Measurements from ENCODE around the gene SMU1. TPM values are rescaled to one million over a fixed set of nuclear protein-coding genes. Genes with fewer than 3 reads are reported as not detected.

The SMU1 gene
- total RNA-seq, 1 experiment from 2014 or later = 30.5 TPM

- intact Hi-C loops (cut with micrococcal nuclease) = no loop called here
- Histone ChIP-seq H3K4me3 (replicated peaks in 1 of 2; ENCODE audit: low read depth in 1 of 2, low read length in 2 of 2) (no peak overlapping the region), H3K36me3 (ENCODE audit: control insufficient read depth in 1 of 2, insufficient read depth in 2 of 2, low read length in 2 of 2) (peaks cover 9 to 10% of the 10 kb centered on the region in 2 experiments; a peak in 1 of 4 replicates), H3K9me3 (ENCODE audit: control insufficient read depth in 1 of 2, insufficient read depth in 1 of 2, low read depth in 1 of 2, low read length in 2 of 2) (no peaks in the 10 kb centered on the region), H3K9ac (ENCODE audit: low read length) (no peak overlapping the region), H3K4me1 (ENCODE audit: control insufficient read depth in 1 of 2, insufficient read depth in 2 of 2, low read length in 2 of 2) (no peaks in the 10 kb centered on the region), H4K20me1 (ENCODE audit: insufficient read depth) (peaks cover 7% of the 10 kb centered on the region; the same call in 1 of the 2 replicates), H3K9me2 (ENCODE audit: insufficient read depth) (no peaks in the 10 kb centered on the region), H2AFZ (ENCODE audit: low read depth, low read length, poor library complexity, severe bottlenecking) (no peak overlapping the region), H3K79me2 (ENCODE audit: insufficient read depth, low read length) (peaks cover 39% of the 10 kb centered on the region), H3K27ac (ENCODE audit: low read depth, low read length) (no peak overlapping the region), H3K4me2 (ENCODE audit: low read length) (no peak overlapping the region), H3K27me3 (ENCODE audit: insufficient read depth, low read length) (no peaks in the 10 kb centered on the region)
- POLR2A ChIA-PET = interaction anchor here (8.1 kb wide), 1 partner anchor 8 kb away, joined by 58 read pairs; the partner anchor contains the start of gene DNAJA1
- no TSS peak for BruUV-seq (replicated peaks)
- no peak for DNase-seq (ENCODE audit: low read depth, low spot score)
- CTCF ChIA-PET = no interaction called here
- RAD21 ChIA-PET (ENCODE audit: low non-redundant PET in 1 of 2, low total read pairs in 2 of 2, uncharacterized antibody in 2 of 2, unreplicated experiment in 2 of 2) = no interaction called here
- TF ChIP-seq FOSL1 (IDR thresholded peaks at IDR 0.05; ENCODE audit: low read depth) (no peak), ZNF274 (IDR thresholded peaks at IDR 0.05; ENCODE audit: low read depth, low read length) (no peak), CTCF (IDR thresholded peaks at IDR 0.05 in 2 of 3, conservative IDR thresholded peaks at IDR 0.05 in 1 of 3; ENCODE audit: borderline replicate concordance in 1 of 3, insufficient read depth in 1 of 3, low read depth in 2 of 3, low read length in 2 of 3) (no peak), SP1 (IDR thresholded peaks at IDR 0.05; ENCODE audit: low read depth) (no peak), TCF7L2 (IDR thresholded peaks at IDR 0.05; ENCODE audit: borderline replicate concordance, extremely low read depth, insufficient read depth, insufficient read length) (no peak), SIN3A (IDR thresholded peaks at IDR 0.05; ENCODE audit: low read depth) (no peak), ATF3 (IDR thresholded peaks at IDR 0.05) (no peak), RAD21 (IDR thresholded peaks at IDR 0.05; ENCODE audit: low read depth) (no peak), POLR2A (IDR thresholded peaks at IDR 0.05; ENCODE audit: borderline replicate concordance, extremely low read depth, insufficient read depth, insufficient read length) (no peak), EZH2 (IDR thresholded peaks at IDR 0.05) (no peak), ELF1 (IDR thresholded peaks at IDR 0.05; ENCODE audit: borderline replicate concordance, low read depth) (no peak), ZBTB33 (IDR thresholded peaks at IDR 0.05; ENCODE audit: extremely low read depth, insufficient replicate concordance, low read length) (no peak), EZH2phosphoT487 (IDR thresholded peaks at IDR 0.05; ENCODE audit: borderline replicate concordance) (no peak), CBX3 (IDR thresholded peaks at IDR 0.05; ENCODE audit: low read depth) (no peak), JUND (IDR thresholded peaks at IDR 0.05) (no peak), YY1 (IDR thresholded peaks at IDR 0.05; ENCODE audit: extremely low read depth, insufficient replicate concordance, low read depth, low read length) (no peak)
- TF ChIP-seq, protein P1, sequence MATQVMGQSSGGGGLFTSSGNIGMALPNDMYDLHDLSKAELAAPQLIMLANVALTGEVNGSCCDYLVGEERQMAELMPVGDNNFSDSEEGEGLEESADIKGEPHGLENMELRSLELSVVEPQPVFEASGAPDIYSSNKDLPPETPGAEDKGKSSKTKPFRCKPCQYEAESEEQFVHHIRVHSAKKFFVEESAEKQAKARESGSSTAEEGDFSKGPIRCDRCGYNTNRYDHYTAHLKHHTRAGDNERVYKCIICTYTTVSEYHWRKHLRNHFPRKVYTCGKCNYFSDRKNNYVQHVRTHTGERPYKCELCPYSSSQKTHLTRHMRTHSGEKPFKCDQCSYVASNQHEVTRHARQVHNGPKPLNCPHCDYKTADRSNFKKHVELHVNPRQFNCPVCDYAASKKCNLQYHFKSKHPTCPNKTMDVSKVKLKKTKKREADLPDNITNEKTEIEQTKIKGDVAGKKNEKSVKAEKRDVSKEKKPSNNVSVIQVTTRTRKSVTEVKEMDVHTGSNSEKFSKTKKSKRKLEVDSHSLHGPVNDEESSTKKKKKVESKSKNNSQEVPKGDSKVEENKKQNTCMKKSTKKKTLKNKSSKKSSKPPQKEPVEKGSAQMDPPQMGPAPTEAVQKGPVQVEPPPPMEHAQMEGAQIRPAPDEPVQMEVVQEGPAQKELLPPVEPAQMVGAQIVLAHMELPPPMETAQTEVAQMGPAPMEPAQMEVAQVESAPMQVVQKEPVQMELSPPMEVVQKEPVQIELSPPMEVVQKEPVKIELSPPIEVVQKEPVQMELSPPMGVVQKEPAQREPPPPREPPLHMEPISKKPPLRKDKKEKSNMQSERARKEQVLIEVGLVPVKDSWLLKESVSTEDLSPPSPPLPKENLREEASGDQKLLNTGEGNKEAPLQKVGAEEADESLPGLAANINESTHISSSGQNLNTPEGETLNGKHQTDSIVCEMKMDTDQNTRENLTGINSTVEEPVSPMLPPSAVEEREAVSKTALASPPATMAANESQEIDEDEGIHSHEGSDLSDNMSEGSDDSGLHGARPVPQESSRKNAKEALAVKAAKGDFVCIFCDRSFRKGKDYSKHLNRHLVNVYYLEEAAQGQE (IDR thresholded peaks at IDR 0.05; ENCODE audit: low read depth) = no peak
- TF ChIP-seq, protein P2, sequence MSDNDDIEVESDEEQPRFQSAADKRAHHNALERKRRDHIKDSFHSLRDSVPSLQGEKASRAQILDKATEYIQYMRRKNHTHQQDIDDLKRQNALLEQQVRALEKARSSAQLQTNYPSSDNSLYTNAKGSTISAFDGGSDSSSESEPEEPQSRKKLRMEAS (IDR thresholded peaks at IDR 0.05) = no peak
- ATAC-seq = no peak
Measured at GRCh38 chr9:33017283-33018041, 59.0 kb downstream of the SMU1 start.

All from HCT116 (cell line).